Glutamatergic neuron (in vitro differentiated cells): ENCODE results near the gene DDX4. TPM values are rescaled to one million over a fixed set of nuclear protein-coding genes. Genes with fewer than 3 reads are reported as not detected.

Experiments
- DNase-seq: peaks from one replicate; pipeline ENCODE4 v3.0.0; 2022
- H3K27ac Mint-ChIP-seq: one replicate; pipeline ENCODE4 v1.8.0; 2020; ENCODE audit warnings: mild to moderate bottlenecking, mixed read lengths, inconsistent platforms; ENCODE audit not compliant: unreplicated experiment
- H3K27me3 Mint-ChIP-seq: one replicate; pipeline ENCODE4 v1.8.0; 2020; ENCODE audit warnings: mild to moderate bottlenecking, moderate library complexity, mixed read lengths, inconsistent platforms; ENCODE audit not compliant: unreplicated experiment
- H3K36me3 Mint-ChIP-seq: one replicate; pipeline ENCODE4 v1.8.0; 2020; ENCODE audit warnings: mild to moderate bottlenecking, mixed read lengths, inconsistent platforms; ENCODE audit not compliant: unreplicated experiment
- H3K4me1 Mint-ChIP-seq: one replicate; pipeline ENCODE4 v1.8.0; 2020; ENCODE audit warnings: mild to moderate bottlenecking, low read depth, mixed read lengths, inconsistent platforms; ENCODE audit not compliant: unreplicated experiment
- H3K4me3 Mint-ChIP-seq: one replicate; pipeline ENCODE4 v1.8.0; 2020; ENCODE audit warnings: mild to moderate bottlenecking, mixed read lengths, inconsistent platforms; ENCODE audit not compliant: unreplicated experiment
- H3K9me3 Mint-ChIP-seq: one replicate; pipeline ENCODE4 v1.8.0; 2020; ENCODE audit warnings: mild to moderate bottlenecking, moderate library complexity, mixed read lengths, inconsistent platforms; ENCODE audit not compliant: unreplicated experiment
- CTCF ChIP-seq: fragments of 200-600 bp; sonication (generic); IDR thresholded peaks from one replicate; pipeline ENCODE4 v1.5.0; 2021; ENCODE audit not compliant: partially characterized antibody, unreplicated experiment
- total RNA-seq: library from RNA; stranded (reverse); fragmentation: NEBNext Ultra II Directional; extraction: Animal tissue kit (Norgen Biotek cat#: 25700); gene quantifications from one replicate; pipeline ENCODE4 v1.2.1, GENCODE V29; 2021; ENCODE audit not compliant: unreplicated experiment

Gene DDX4
- total RNA-seq, 1 donor from 2014 or later: 0.27 TPM

DNA sequence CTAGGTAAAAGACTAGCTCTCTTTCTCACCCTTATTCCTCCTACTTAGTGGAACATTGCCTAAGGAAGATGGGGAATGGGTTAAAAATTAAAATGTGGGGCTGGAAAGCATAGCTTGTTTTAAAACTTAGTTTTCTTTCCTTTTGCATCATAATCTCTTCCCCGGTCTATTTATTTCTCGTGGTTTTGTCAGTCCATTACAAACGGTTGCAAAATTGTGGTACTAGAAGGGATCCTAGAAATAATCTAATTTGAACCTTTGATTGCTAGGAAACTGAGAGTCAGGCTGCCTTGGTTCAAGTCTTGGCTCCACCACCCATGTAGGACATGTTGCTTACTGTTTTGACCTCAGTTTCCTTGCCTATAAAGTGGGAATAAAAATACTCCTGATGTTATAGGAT is 114.6 kb downstream of the DDX4 start:
- Mint-ChIP-seq H3K4me1 (no peaks in the 10 kb centered on the region), H3K36me3 (no peaks in the 10 kb centered on the region), H3K4me3 (no peak overlapping the region), H3K27me3 (no peaks in the 10 kb centered on the region), H3K27ac (no peak overlapping the region), H3K9me3 (no peaks in the 10 kb centered on the region)
- TF ChIP-seq CTCF: no peak
- no peak for DNase-seq

DNA sequence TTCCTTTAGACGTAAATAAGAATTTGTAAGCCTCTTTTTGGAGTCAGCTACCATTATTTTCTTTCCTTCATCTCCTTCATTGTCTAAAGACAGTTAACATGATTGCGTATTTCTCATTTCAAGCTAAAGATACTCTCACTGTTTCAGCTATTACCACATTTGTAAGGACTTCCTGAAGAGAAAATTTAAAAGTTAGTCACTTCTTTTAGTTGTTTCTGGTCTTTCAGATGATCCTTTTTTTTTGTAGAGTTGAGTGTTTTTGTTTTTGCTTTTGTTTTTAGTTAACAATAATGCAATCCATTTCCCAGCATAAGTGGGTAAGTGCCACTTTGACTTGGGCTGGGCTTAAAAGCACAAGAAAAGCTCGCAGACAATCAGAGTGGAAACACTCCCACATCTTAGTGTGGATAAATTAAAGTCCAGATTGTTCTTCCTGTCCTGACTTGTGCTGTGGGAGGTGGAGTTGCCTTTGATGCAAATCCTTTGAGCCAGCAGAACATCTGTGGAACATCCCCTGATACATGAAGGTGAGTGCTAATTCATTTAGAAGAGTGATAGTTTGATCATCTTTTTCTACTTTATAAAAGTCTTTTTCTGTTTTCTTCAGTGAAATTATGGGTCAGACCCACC is 115.3 kb downstream of the DDX4 start:
- H3K27me3 Mint-ChIP-seq: no peaks in the 10 kb centered on the region
- no peak for TF ChIP-seq CTCF
- no peaks in the 10 kb centered on the region for H3K9me3 Mint-ChIP-seq
- H3K36me3 Mint-ChIP-seq: no peaks in the 10 kb centered on the region
- no peak for DNase-seq
- H3K4me3 Mint-ChIP-seq: no peak overlapping the region
- no peaks in the 10 kb centered on the region for H3K4me1 Mint-ChIP-seq
- no peak overlapping the region for H3K27ac Mint-ChIP-seq

- TF ChIP-seq CTCF: no peak
- Mint-ChIP-seq H3K27ac (no peak overlapping the region), H3K27me3 (no peaks in the 10 kb centered on the region), H3K4me1 (no peaks in the 10 kb centered on the region), H3K36me3 (no peaks in the 10 kb centered on the region), H3K4me3 (no peak overlapping the region), H3K9me3 (no peaks in the 10 kb centered on the region)
- no peak for DNase-seq
These were observed 116.0 kb downstream of the DDX4 start for GRCh38 chr5:55853818-55854217.

DNA sequence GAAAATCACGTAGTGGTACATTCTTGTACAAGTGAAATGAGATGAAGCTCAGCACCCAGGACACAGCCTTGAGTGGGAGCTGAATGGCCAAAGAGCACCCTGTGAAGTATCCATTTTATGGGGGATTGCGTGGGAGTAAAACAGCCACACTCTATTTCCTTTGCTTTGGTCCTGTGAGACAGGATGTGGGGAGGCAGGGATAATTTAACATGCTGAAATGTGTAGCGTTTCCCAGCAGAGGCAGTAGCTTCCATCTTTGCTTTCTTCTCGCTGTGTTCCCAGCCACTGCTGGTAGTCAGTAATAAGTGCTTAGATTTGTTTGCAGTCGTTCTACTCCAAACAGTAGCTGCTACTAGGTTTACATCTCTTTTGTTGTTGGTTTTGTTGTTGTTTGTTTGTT is 117.6 kb downstream of the DDX4 start:
- H3K27ac Mint-ChIP-seq: no peak overlapping the region
- H3K4me3 Mint-ChIP-seq: no peak overlapping the region

More for the DNA sequence above, 117.6 kb downstream of the DDX4 start:
- TF ChIP-seq CTCF: no peak
- no peak for DNase-seq
- no peaks in the 10 kb centered on the region for H3K36me3 Mint-ChIP-seq
- H3K9me3 Mint-ChIP-seq: no peaks in the 10 kb centered on the region
- no peaks in the 10 kb centered on the region for H3K4me1 Mint-ChIP-seq
- no peaks in the 10 kb centered on the region for H3K27me3 Mint-ChIP-seq
